Stimulated activated CD8-positive, alpha-beta memory T cell treated with anti-CD3 and anti-CD28 coated beads, Interleukin-4, amount 100 ng/mL, for 4 hours (primary cell): ENCODE results near the gene PTPRB.
"Not testable (repeated sequence)": the region's sequence is repeated elsewhere in the genome, so short reads cannot be mapped to it uniquely, and the experiment has no call there.

Experiments used
- DNase-seq, 2 donors: peaks; one replicate each; pipeline ENCODE4 v3.0.0-alpha.2; 2020; ENCODE audit warnings: low read depth in 2 of 2, low spot score in 1 of 2

Gene PTPRB

GRCh38 chr12:70549340-70550179 lies 87.7 kb downstream of the PTPRB start:
- DNase-seq = no peak

DNA sequence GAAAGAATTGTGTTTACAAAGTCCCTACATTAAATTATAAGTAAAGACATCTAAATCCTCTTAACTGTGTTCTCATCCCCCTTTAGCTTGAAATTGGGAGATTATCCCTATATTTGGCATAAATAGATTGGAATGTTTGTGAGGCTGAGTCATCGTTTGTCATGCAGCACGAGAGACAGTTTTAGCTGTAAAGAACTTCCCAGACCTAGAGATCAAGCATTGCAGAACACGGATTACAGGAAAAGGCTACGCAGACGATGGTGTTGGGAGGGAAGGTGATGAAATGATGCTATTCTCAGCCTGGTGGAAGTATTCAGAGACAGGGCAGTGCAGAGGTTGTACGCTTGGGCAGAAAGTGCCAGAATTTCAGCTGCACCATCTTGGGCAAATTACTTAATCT lies 93.8 kb downstream of the PTPRB start:
- no peak for DNase-seq

- no peak for DNase-seq
Observed at GRCh38 chr12:70540996-70541395, 96.2 kb downstream of the PTPRB start.

GRCh38 chr12:70536650-70537049 lies 100.6 kb downstream of the PTPRB start:
- no peak for DNase-seq

DNA sequence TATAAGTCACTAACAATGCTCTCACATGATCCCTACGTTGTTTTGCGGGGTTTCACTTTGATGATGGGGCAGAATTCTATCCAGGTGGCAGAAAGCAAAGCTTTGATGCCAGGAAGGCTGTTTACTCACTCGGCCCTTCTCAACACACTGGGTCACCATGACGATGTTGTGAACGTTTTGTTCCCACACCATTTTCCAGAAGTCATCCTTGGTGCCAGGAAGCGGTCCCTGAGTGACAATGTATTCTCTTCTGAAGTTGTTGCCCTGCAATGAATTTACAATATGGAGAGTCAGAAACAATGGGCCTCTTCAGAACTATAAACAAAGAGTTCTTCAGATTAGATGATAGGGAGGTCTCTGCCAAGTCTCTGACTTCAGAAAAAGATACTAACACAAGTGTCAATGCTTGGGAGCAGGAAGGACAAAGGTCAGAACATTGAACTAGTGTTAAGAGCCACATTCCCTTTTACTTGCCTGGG lies 101.3 kb downstream of the PTPRB start:
- no peak for DNase-seq

GRCh38 chr12:70534466-70534865 lies 102.8 kb downstream of the PTPRB start:
- no peak for DNase-seq

DNA sequence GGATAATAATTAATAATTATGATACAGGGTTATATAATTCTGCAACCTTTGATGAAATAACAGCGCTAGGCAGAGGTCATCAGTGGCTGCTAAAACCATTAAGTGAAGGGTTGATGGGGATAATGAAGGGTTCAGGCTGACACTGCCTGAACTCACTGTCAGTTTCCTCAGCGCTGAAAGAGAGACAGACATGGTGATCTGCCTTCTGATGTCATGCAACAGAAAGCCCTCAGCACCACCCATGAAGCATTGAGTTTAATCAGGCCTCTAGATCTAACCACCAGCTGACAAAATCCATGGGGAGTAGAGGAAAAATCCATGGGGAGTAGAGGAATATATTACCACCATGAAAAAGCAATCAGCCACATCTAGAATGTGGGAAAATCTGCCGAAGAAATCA lies 107.6 kb downstream of the PTPRB start:
- no peak for DNase-seq

DNA sequence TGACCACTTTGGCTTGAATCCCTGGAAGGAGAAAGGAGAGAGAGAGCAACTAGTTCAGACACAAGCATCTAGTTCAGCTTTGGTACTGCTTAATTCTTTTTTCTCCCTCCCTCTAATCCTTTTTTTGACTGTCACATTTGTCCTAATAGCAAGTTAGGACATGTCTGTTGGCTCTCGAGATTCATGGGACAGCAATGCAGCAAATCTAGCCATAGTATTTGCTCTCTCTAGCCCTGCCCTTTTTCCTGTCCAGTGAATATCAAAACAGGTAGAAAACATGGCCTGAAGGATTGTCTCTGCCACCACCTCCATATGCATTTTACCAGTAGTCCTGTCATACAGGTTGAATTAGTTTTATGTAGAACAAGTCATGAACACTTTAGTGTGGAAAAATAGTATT lies 116.4 kb downstream of the PTPRB start:
- DNase-seq = no peak

GRCh38 chr12:70513426-70513825 lies 123.8 kb downstream of the PTPRB start:
- no peak for DNase-seq

GRCh38 chr12:70508178-70508577 lies 129.1 kb downstream of the PTPRB start:
- DNase-seq = no peak

DNA sequence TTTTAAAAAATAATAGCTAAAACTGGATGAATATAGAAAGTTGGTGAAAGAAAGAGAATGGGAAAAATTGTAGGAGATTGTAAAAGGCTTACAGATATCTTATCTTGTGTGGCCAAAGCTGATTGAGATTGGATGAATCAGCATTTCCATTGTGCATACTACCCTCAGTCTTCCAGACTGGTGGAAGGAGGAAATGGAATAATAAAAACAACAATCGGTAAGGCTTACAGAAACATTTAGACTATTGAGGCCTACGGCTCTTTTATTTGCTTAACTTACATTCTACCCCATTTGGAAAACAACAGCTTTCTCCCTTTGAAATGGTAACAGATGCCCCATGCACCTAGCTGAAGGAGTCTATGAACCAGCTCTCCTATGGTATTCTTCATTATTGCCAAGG lies 129.8 kb downstream of the PTPRB start:
- DNase-seq = no peak

GRCh38 chr12:70497508-70497907 lies 139.7 kb downstream of the PTPRB start:
- no peak for DNase-seq

- DNase-seq = not testable (repeated sequence)
Observed at GRCh38 chr12:70492904-70493303, 144.3 kb downstream of the PTPRB start.

DNA sequence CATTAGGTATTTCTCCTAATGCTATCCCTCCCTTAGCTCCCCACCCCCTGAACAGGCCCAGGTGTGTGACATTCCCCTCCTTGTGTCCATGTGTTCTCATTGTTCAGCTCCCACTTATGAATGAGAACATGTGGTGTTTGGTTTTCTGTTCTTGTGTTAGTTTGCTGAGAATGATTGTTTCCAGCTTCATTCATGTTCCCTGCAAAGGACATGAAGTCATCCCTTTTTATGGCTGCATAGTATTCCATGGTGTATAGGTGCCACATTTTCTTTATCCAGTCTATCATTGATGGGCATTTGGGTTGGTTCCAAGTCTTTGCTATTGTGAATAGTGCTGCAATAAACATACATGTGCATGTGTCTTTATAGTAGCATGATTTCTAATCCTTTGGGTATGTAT lies 146.3 kb downstream of the PTPRB start:
- DNase-seq = not testable (repeated sequence)

- DNase-seq = no peak
Observed at GRCh38 chr12:70487440-70487839, 149.8 kb downstream of the PTPRB start.

DNA sequence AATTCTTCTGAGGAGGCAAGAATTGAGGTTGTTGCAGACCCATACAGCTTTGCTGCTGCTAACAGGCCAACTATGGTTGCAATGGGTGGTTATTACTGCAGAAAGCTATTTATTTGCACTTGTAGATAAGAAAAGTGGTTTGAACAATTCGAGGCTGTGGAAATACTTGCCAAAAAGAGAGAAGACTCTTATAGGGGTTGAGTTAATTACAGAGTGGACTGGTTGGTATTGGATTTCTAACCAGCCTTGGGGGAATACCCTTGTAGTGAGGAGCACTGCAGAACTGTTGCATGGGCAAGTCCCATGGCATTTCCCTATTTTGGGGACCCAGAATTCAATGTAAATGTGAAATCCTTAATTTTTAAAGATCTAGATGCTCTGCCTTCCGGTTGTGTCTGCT lies 150.6 kb downstream of the PTPRB start:
- DNase-seq = no peak

GRCh38 chr12:70485704-70486103 lies 151.5 kb downstream of the PTPRB start:
- no peak for DNase-seq

DNA sequence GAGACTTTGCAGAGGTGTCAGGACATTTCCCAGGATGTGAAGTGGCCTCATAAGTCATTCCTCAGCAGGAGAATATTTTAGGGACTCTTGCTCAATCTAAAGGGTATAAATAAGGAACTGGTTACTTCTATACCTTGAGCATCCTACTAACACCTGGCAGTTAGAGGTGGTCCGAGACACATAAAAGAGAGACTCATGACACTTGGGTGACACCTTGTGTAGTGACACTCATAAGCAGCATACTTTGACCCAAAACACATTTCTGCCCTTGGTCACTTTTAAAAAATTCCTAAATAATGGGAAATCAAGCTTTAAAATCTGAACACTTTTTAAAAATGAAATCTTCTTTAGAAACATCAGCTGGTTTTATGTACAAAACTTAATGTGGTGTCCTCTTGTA lies 152.8 kb downstream of the PTPRB start:
- no peak for DNase-seq

- no peak for DNase-seq
Observed at GRCh38 chr12:70482764-70483163, 154.5 kb downstream of the PTPRB start.

GRCh38 chr12:70469221-70469820 lies 167.9 kb downstream of the PTPRB start:
- DNase-seq = no peak

DNA sequence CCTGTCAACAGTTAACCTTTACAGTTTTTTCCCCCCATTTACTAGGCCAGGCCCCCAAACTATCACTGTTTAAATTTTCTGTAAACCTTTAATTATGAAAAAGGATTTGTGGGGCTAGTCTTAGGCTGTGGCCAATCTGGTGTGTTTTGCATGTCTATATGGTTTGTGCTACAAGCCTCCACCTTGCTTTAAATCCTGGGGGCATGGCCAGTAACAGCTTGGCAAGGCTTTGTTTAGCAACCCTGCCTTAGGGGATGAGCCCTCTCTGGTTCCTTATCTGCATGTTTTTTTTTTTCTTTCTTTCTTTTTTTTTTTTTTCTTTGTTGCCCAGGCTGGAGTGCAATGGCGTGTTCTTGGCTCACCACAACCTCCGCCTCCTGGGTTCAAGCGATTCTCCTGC lies 168.5 kb downstream of the PTPRB start:
- no peak for DNase-seq

GRCh38 chr12:70467918-70468733 lies 169.1 kb downstream of the PTPRB start:
- DNase-seq = no peak
